MCF 10A (cell line): ENCODE measurements around the gene SLC9B2. TPM values are rescaled to one million over a fixed set of nuclear protein-coding genes. Genes with fewer than 3 reads are reported as not detected.

Source experiments
- Bru-seq: library from RNA; stranded (reverse); fragments of 400-500 nt; gene quantifications from one replicate; lab custom pipeline; 2021; lab: Mats Ljungman, UMichigan
- BruChase-seq, 2 experiments: library from RNA; stranded (reverse); fragments of 400-500 nt; gene quantifications; one replicate each; lab custom pipeline; 2021; lab: Mats Ljungman, UMichigan
- BruUV-seq: library from RNA; stranded (reverse); fragments of 400-500 nt; replicated peaks from 2 replicates; lab custom pipeline; 2021; lab: Mats Ljungman, UMichigan
- CTCF ChIA-PET: fragments of 300-600 bp; sonication (Branson Sonifier 250); formaldehyde crosslinking; extraction: SDS; loops from one replicate; lab custom pipeline; 2021; ENCODE audit warnings: antibody characterized with exemption, inconsistent platforms; lab: Yijun Ruan, JAX
- POLR2A ChIA-PET: fragments of 300-600, 350-650 bp; sonication (Branson Sonifier 250); formaldehyde crosslinking; extraction: SDS; loops from one replicate; lab custom pipeline; 2020; ENCODE audit warnings: antibody characterized with exemption, inconsistent platforms; lab: Yijun Ruan, JAX
- DNase-seq: peaks from one replicate; pipeline ENCODE4 v3.0.0-alpha.2; 2018; ENCODE audit not compliant: unreplicated experiment
- H3K27ac Mint-ChIP-seq: one replicate; pipeline ENCODE4 v1.8.0; 2022; ENCODE audit warnings: mild to moderate bottlenecking, low read depth, mixed read lengths; ENCODE audit not compliant: unreplicated experiment
- H3K27me3 Mint-ChIP-seq: one replicate; pipeline ENCODE4 v1.8.0; 2022; ENCODE audit warnings: mixed read lengths; ENCODE audit not compliant: insufficient read depth, unreplicated experiment
- H3K36me3 Mint-ChIP-seq: one replicate; pipeline ENCODE4 v1.8.0; 2022; ENCODE audit warnings: mild to moderate bottlenecking, moderate library complexity, mixed read lengths; ENCODE audit not compliant: insufficient read depth, unreplicated experiment
- H3K4me1 Mint-ChIP-seq: one replicate; pipeline ENCODE4 v1.8.0; 2022; ENCODE audit warnings: mixed read lengths; ENCODE audit not compliant: insufficient read depth, unreplicated experiment
- H3K4me3 Mint-ChIP-seq: one replicate; pipeline ENCODE4 v1.8.0; 2022; ENCODE audit warnings: mild to moderate bottlenecking, moderate library complexity, mixed read lengths; ENCODE audit not compliant: unreplicated experiment
- H3K9me3 Mint-ChIP-seq: one replicate; pipeline ENCODE4 v1.8.0; 2022; ENCODE audit warnings: mixed read lengths; ENCODE audit not compliant: unreplicated experiment
- CTCF ChIP-seq: fragments of 200-600 bp; IDR thresholded peaks from one replicate; pipeline ENCODE4 v1.8.0; 2022; ENCODE audit warnings: antibody characterized with exemption, mild to moderate bottlenecking; ENCODE audit not compliant: unreplicated experiment
- intact Hi-C: fragments of 100-400 bp; cut with micrococcal nuclease; formaldehyde crosslinking; loops from 2 replicates; pipeline ENCODE4 v1.14.1; 2022
- long read RNA-seq: library from polyadenylated mRNA; stranded (forward); transcript quantifications from one replicate; pipeline ENCODE4 v2.0.0, GENCODE V29; 2022
- total RNA-seq: library from RNA; stranded (reverse); gene quantifications from 2 replicates; pipeline ENCODE4 v1.2.3, GENCODE V29; 2022

SLC9B2 gene
- total RNA-seq (27.7 and 28.7 TPM in 2 replicates), Bru-seq, nascent RNA (percentile 84 among the genes with signal in this experiment), BruChase-seq, experiment 1, labeled RNA remaining after a 6-hour chase (percentile 68 among the genes with signal in this experiment), BruChase-seq, experiment 2, labeled RNA remaining after a 2-hour chase (percentile 69 among the genes with signal in this experiment)
- long read RNA-seq, transcript SLC9B2-206 (4 exons, 824 nt): minor isoform, 7 of 59 reads
- long read RNA-seq, transcript SLC9B2-201 (13 exons, 2,300 nt): minor isoform, 8 of 59 reads
- long read RNA-seq, transcript SLC9B2-202 (12 exons, 3,126 nt): major isoform, 15 of 59 reads
- long read RNA-seq, partial matches to known transcripts: 14 of 59 reads
- long read RNA-seq, other reads (novel, unspliced or antisense): 14 of 59 reads

GRCh38 chr4:103076747-103077347, at the start of gene SLC9B2:
Gene SLC9B2 (minus strand): TSS chr4:103076761. CDS start chr4:103067550, 9,211 bp downstream.
- H3K36me3 Mint-ChIP-seq: peaks cover 14% of the 10 kb centered on the region
- ChIA-PET CTCF (interaction anchor here (0.6 to 10.9 kb wide), 6 partner anchors 13 to 1092 kb away, joined by 3 to 104 read pairs (median 3); no protein-coding TSS in a partner anchor), POLR2A (interaction anchor here (0.7 to 5.5 kb wide), 12 partner anchors 11 to 535 kb away, joined by 3 to 82 read pairs (median 3); partner anchors contain the start of genes BDH2, SLC9B1 and UBE2D3)
- H3K27me3 Mint-ChIP-seq: no peaks in the 10 kb centered on the region
- peak; percentile 27 for DNase-seq
- TF ChIP-seq CTCF: no peak
- peaks cover 20% of the 10 kb centered on the region for H3K4me1 Mint-ChIP-seq
- peak within 1 kb of the TSS; percentile 92 for H3K27ac Mint-ChIP-seq
- TSS peak; percentile 59 for BruUV-seq
- intact Hi-C loops: loop anchor here (1.0 kb wide), 2 partner anchors 34 to 250 kb away; partner anchors contain the start of gene UBE2D3
- H3K4me3 Mint-ChIP-seq: peak within 1 kb of the TSS; percentile 93
- no peaks in the 10 kb centered on the region for H3K9me3 Mint-ChIP-seq

- no peak for TF ChIP-seq CTCF
- no peaks in the 10 kb centered on the region for H3K4me1 Mint-ChIP-seq
- BruUV-seq: no TSS peak
- CTCF ChIA-PET: interaction anchor here (0.7 kb wide), 1 partner anchor 9 kb away, joined by 4 read pairs; no protein-coding TSS in a partner anchor
- H3K27me3 Mint-ChIP-seq: no peaks in the 10 kb centered on the region
- no peak overlapping the region for H3K4me3 Mint-ChIP-seq
- H3K9me3 Mint-ChIP-seq: peaks cover 25% of the 10 kb centered on the region
- POLR2A ChIA-PET: no interaction called here
- no peak for DNase-seq
- peaks cover 44% of the 10 kb centered on the region for H3K36me3 Mint-ChIP-seq
- intact Hi-C loops: no loop called here
- no peak overlapping the region for H3K27ac Mint-ChIP-seq
Measured at GRCh38 chr4:103126126-103126525, 49.6 kb upstream of the SLC9B2 start.

- H3K27ac Mint-ChIP-seq: no peak overlapping the region
- intact Hi-C loops: no loop called here
Measured at GRCh38 chr4:103123114-103123513, 46.6 kb upstream of the SLC9B2 start.

More at GRCh38 chr4:103123114-103123513, 46.6 kb upstream of the SLC9B2 start:
- Mint-ChIP-seq H3K4me3 (no peak overlapping the region), H3K27me3 (no peaks in the 10 kb centered on the region), H3K4me1 (no peaks in the 10 kb centered on the region), H3K36me3 (peaks cover 32% of the 10 kb centered on the region), H3K9me3 (peaks cover 17% of the 10 kb centered on the region)
- no peak for DNase-seq
- ChIA-PET CTCF (interaction anchor here (1.1 kb wide), 1 partner anchor 32 kb away, joined by 3 read pairs; no protein-coding TSS in a partner anchor), POLR2A (no interaction called here)
- no peak for TF ChIP-seq CTCF
- no TSS peak for BruUV-seq
